DND-41 (cell line): ENCODE measurements around the gene TNFRSF19.

ENCODE experiments used
- EZH2 ChIP-seq: IDR thresholded peaks from 3 replicates; pipeline ENCODE4 v1.6.1; 2012; ENCODE audit warnings: borderline replicate concordance, low read depth, mild to moderate bottlenecking, moderate library complexity, low read length, inconsistent platforms; ENCODE audit not compliant: severe bottlenecking
- TF ChIP-seq, protein P1 (sequence below): IDR thresholded peaks from 2 replicates; pipeline ENCODE4 v1.5.1; 2012; ENCODE audit warnings: borderline replicate concordance, low read length, moderate library complexity, mild to moderate bottlenecking; ENCODE audit not compliant: poor library complexity, severe bottlenecking; ENCODE audit errors: extremely low read depth

DNA sequence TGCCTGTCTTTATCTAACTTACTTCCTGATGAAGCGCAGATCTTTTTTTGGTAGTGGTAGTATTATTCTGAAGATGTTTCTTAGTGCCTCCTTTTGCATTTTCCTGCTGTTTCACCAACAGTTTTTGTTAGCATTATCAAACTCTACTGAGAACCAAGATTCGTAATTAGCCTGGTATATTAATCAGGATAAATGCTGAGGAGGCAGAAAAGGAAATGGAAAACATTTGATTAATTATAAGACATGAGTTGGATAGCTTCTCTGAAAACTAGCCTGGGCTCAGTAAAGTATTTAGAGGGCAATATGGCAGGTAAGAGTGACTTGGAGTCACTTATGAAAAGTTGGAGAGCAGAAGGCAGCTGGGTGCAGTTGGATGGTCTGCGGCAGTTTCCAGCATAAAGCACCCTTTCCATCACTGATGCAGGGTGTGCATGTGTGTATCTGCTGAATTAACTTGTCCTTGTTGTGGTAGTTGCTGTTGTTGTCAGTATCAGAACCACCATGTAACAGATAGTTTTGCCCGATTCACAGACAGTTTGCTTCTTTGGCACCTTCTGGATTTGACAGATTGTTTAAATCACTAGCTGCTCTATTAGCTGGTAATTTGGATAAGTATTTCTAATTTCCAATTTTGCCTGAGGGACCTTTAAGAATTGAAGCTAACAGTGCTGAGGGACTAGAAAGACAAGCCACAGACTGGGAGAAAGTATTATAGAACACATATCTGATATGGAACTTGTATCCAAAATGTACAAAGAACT, 6.9 kb upstream of the TNFRSF19 start:
- TF ChIP-seq, protein P1, sequence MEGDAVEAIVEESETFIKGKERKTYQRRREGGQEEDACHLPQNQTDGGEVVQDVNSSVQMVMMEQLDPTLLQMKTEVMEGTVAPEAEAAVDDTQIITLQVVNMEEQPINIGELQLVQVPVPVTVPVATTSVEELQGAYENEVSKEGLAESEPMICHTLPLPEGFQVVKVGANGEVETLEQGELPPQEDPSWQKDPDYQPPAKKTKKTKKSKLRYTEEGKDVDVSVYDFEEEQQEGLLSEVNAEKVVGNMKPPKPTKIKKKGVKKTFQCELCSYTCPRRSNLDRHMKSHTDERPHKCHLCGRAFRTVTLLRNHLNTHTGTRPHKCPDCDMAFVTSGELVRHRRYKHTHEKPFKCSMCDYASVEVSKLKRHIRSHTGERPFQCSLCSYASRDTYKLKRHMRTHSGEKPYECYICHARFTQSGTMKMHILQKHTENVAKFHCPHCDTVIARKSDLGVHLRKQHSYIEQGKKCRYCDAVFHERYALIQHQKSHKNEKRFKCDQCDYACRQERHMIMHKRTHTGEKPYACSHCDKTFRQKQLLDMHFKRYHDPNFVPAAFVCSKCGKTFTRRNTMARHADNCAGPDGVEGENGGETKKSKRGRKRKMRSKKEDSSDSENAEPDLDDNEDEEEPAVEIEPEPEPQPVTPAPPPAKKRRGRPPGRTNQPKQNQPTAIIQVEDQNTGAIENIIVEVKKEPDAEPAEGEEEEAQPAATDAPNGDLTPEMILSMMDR = no peak
- no peak for TF ChIP-seq EZH2
